Activated CD4-positive, alpha-beta T cell treated with anti-CD3 and anti-CD28 coated beads, Interleukin-2, amount 50 U/mL, for 48 hours (primary cell): Measurements from ENCODE around the gene SP8.
"Not testable (repeated sequence)": the region's sequence is repeated elsewhere in the genome, so short reads cannot be mapped to it uniquely, and the experiment has no call there.

Experiments
- DNase-seq, 2 experiments: peaks; one replicate each; pipeline ENCODE4 v3.0.0-alpha.2; 2020

The SP8 gene

GRCh38 chr7:20786779-20787659 is at the start of gene SP8:
TSS of gene SP8 (minus strand) at chr7:20786886. CDS start at chr7:20786798, 88 bp downstream.
- DNase-seq = peak in 1 of 2 experiments; percentile 22

GRCh38 chr7:20836424-20836823 is 49.7 kb upstream of the SP8 start:
- not testable (repeated sequence) for DNase-seq

- DNase-seq = no peak
Observed at GRCh38 chr7:20835111-20835750, 48.5 kb upstream of the SP8 start.

GRCh38 chr7:20834656-20835055 is 48.0 kb upstream of the SP8 start:
- DNase-seq = no peak

- DNase-seq = no peak
Observed at GRCh38 chr7:20831956-20832355, 45.3 kb upstream of the SP8 start.

GRCh38 chr7:20831451-20831850 is 44.8 kb upstream of the SP8 start:
- no peak for DNase-seq

GRCh38 chr7:20828947-20829346 is 42.3 kb upstream of the SP8 start:
- no peak for DNase-seq

GRCh38 chr7:20827172-20827571 is 40.5 kb upstream of the SP8 start:
- DNase-seq = no peak

- DNase-seq = no peak
Observed at GRCh38 chr7:20826243-20826642, 39.6 kb upstream of the SP8 start.

GRCh38 chr7:20825555-20825954 is 38.9 kb upstream of the SP8 start:
- no peak for DNase-seq

- DNase-seq = not testable (repeated sequence)
Observed at GRCh38 chr7:20821390-20821789, 34.7 kb upstream of the SP8 start.

- DNase-seq = no peak
Observed at GRCh38 chr7:20816372-20816959, 29.8 kb upstream of the SP8 start.

GRCh38 chr7:20804345-20804744 is 17.7 kb upstream of the SP8 start:
- no peak for DNase-seq

GRCh38 chr7:20799566-20800366 is 13.1 kb upstream of the SP8 start:
- DNase-seq = no peak

GRCh38 chr7:20798694-20799121 is 12.0 kb upstream of the SP8 start:
- DNase-seq = no peak

- peak in 1 of 2 experiments; percentile 30 for DNase-seq
Observed at GRCh38 chr7:20798081-20798693, 11.5 kb upstream of the SP8 start.

- peak in 1 of 2 experiments; percentile 28 for DNase-seq
Observed at GRCh38 chr7:20797462-20798080, 10.9 kb upstream of the SP8 start.

- DNase-seq = no peak
Observed at GRCh38 chr7:20797042-20797461, 10.4 kb upstream of the SP8 start.

GRCh38 chr7:20796500-20796899 is 9.8 kb upstream of the SP8 start:
- no peak for DNase-seq

GRCh38 chr7:20795881-20796280 is 9.2 kb upstream of the SP8 start:
- no peak for DNase-seq

GRCh38 chr7:20795361-20795760 is 8.7 kb upstream of the SP8 start:
- no peak for DNase-seq

- DNase-seq = no peak
Observed at GRCh38 chr7:20794676-20795075, 8.0 kb upstream of the SP8 start.
